ENCODE results near the gene ACTR1A. TPM values are rescaled to one million over a fixed set of nuclear protein-coding genes. Genes with fewer than 3 reads are reported as not detected.

The ACTR1A gene
- total RNA-seq, 1 experiment from 2014 or later, result 126 TPM

DNA sequence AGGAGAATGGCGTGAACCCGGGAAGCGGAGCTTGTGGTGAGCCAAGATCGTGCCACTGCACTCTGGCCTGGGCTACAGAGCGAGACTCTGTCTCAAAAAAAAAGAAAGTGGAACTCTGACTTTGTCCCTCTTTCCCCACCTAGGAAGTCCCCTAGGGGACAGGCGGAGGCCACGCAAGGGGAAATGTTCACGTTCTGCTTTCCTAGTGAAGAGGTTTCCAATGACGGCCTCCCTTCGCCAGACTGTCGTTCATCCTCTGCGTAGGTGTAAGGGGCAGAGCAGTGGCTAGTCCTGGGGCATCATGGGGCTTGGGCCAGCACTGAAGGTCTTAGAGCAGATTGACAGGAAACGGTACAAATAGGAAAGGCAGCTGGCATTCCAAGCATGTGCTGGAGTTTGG is 31.8 kb upstream of the ACTR1A start:
- no peaks in the 10 kb centered on the region for H3K27me3 ChIP-seq (replicated peaks)
- H3K4me3 ChIP-seq, result no peak overlapping the region
- H3K4me1 ChIP-seq (replicated peaks), result no peaks in the 10 kb centered on the region
- no peak overlapping the region for H3K27ac ChIP-seq
- no peaks in the 10 kb centered on the region for H3K9me3 ChIP-seq (replicated peaks)
- no peak for DNase-seq (ENCODE audit: low read depth in 1 of 2, low spot score in 2 of 2)
- no peaks in the 10 kb centered on the region for H3K36me3 ChIP-seq

DNA sequence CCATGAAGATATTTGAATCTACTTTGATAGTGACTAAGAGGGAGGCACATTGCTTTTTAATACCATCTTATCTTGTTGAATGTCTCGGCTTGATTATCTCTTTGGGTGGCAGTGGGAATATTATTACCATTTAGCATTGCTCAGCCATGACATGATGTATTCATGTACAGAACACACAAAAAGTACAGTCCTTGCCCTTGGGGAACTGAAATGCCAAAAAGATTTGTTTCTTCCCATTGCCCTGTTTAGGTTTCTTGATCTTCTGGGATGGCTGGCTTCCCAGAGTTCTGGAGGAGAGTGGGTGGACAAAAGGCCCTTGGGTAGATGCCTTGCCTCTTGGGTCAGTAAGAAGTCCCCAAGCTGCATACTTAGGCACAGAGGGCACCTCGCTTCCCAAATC is 25.0 kb upstream of the ACTR1A start:
- no peak overlapping the region for H3K27ac ChIP-seq
- H3K4me1 ChIP-seq (replicated peaks), result no peaks in the 10 kb centered on the region
- 0 out of 2 replicates have a peak, but pooled peaks cover 7% of the 10 kb centered on the region for H3K36me3 ChIP-seq
- no peak overlapping the region for H3K4me3 ChIP-seq
- DNase-seq (ENCODE audit: low read depth in 1 of 2, low spot score in 2 of 2), result no peak
- no peaks in the 10 kb centered on the region for H3K27me3 ChIP-seq (replicated peaks)
- no peaks in the 10 kb centered on the region for H3K9me3 ChIP-seq (replicated peaks)

DNA sequence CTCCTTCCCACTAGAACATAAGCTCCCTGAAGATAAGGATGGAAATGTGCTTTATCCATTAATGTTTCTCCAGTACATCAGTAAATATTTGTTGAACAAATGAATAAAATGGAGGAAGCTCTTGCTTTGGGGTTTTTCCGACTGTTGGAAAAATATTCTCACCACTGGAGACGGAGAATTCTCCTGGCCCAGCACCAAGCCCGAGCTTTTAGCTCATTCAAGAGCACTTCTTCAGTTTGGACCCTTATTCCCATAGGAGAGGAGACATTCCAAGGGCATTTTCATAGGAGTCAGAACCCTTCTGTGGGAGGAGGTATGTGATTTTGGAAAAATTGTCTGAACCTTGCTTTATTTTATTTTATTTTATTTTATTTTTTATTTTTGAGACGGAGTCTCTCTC is 22.2 kb upstream of the ACTR1A start:
- Histone ChIP-seq H3K27me3 (replicated peaks) (no peaks in the 10 kb centered on the region), H3K4me3 (no peak overlapping the region), H3K36me3 (0 out of 2 replicates have a peak, but pooled peaks cover 7% of the 10 kb centered on the region), H3K27ac (no peak overlapping the region), H3K9me3 (replicated peaks) (no peaks in the 10 kb centered on the region), H3K4me1 (replicated peaks) (no peaks in the 10 kb centered on the region)
- DNase-seq (ENCODE audit: low read depth in 1 of 2, low spot score in 2 of 2), result no peak

DNA sequence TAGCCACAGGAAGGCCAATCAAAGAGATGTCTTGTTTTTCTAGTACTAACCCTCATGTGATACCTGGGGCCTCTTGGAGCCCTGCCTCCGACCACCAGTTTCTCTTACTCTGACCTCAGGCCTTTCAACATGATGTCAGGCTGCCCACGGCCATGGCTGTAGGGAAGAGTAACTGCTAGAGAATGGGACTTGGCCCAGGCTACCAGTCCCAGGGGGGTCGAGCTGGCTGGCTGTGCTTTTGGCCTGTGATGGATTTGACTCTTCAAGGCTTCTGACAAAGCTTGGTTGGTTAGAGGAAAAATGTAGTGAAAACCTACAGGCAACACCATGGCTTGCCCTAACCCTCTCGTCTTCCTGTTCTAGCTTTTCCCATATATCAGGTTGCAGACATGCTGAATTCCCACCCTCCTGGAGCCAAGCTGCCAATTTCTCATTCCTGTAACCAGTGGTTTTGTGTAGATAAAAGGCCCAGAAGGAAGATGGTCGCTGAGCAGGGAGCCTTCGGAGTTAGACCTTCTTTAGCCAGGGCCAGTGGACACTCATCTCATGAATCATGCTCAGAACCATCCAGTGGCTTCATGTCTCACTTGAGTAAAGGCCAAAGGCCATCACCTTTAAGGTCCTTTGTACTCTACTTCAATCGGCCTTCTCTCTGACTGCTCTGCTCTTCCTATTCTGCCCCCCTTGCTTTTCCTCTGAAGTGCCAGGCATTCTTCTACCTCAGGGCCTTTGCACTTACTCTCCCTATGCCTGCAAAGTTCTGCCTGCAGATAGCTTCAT is 20.9 kb upstream of the ACTR1A start:
- no peak overlapping the region for H3K27ac ChIP-seq

DNA sequence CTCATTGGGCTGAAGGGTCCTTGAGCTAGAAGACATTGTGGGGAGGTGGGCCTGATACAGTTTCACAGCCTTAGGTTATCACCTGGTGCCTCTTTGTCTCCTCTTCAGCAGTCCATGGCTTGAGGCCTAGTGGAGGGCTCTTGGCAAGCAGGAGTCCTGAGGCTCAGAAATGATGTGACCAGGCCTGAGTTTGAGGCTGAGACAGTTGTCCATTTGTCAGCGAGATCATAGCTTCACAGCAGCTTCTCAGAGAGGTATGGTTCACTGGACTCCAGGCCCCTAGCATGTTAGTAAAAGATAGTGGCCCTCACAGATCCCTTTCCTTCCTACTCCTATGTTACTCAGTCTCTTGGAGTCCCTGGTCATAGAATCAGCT is 20.4 kb upstream of the ACTR1A start:
- DNase-seq (ENCODE audit: low read depth in 1 of 2, low spot score in 2 of 2), result no peak
- H3K27ac ChIP-seq, result no peak overlapping the region

More for the DNA sequence above, 20.9 kb upstream of the ACTR1A start:
- Histone ChIP-seq H3K4me3 (no peak overlapping the region), H3K9me3 (replicated peaks) (no peaks in the 10 kb centered on the region), H3K4me1 (replicated peaks) (no peaks in the 10 kb centered on the region), H3K27me3 (replicated peaks) (no peaks in the 10 kb centered on the region), H3K36me3 (0 out of 2 replicates have a peak, but pooled peaks cover 7% of the 10 kb centered on the region)
- DNase-seq (ENCODE audit: low read depth in 1 of 2, low spot score in 2 of 2), result no peak

DNA sequence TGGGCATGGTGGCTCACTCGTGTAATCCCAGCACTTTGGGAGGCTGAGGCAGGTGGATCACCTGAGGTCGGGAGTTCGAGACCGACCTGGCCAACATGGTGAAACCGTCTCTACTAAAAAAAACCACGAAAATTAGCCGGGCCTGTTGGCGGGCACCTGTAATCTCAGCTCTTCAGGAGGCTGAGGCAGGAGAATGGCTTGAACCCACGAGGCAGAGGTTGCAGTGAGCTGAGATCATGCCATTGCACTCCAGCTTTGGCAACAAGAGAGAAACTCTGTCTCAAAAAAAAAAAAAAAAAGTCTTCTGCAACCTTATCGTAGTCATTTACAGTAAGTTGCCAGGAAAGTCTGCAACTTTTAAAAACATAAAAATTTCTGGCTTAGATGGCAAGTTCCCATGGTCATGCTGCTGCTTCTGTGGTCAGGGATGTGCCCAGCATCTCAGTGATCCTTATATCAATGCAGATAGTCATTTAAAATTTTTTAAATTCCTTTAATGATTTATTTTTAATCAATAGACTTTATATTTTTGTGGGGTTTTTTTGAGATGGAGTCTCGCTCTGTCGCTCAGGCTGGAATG is 16.8 kb upstream of the ACTR1A start:
- Histone ChIP-seq H3K9me3 (replicated peaks) (no peaks in the 10 kb centered on the region), H3K27me3 (replicated peaks) (no peaks in the 10 kb centered on the region), H3K36me3 (peaks cover 10% of the 10 kb centered on the region), H3K4me3 (no peak overlapping the region), H3K4me1 (replicated peaks) (no peaks in the 10 kb centered on the region), H3K27ac (no peak overlapping the region)
- no peak for DNase-seq (ENCODE audit: low read depth in 1 of 2, low spot score in 2 of 2)

More for the DNA sequence above, 20.4 kb upstream of the ACTR1A start:
- Histone ChIP-seq H3K4me3 (no peak overlapping the region), H3K4me1 (replicated peaks) (no peaks in the 10 kb centered on the region), H3K36me3 (0 out of 2 replicates have a peak, but pooled peaks cover 7% of the 10 kb centered on the region), H3K27me3 (replicated peaks) (no peaks in the 10 kb centered on the region), H3K9me3 (replicated peaks) (no peaks in the 10 kb centered on the region)

DNA sequence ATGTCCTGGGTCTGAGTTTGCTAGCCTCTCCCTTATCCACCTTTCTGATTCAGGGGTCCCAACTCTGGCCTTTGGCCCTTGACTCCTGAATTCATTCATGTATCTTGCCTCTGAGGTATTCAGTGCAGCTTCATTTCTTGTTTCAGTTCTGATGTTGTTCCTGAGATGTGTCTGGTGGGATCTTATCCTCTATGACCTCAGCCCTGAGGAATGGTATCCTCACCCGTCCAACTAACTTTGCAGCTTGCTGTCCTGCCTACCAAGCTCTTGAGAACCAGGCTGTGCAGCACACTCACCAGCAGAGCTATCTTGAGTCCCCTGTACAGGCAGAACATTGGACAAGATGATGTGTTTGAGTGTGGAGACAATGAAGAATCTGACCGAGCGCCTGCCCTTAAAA is 15.0 kb upstream of the ACTR1A start:
- no peak for DNase-seq (ENCODE audit: low read depth in 1 of 2, low spot score in 2 of 2)
- H3K27ac ChIP-seq, result no peak overlapping the region
- H3K4me1 ChIP-seq (replicated peaks), result no peaks in the 10 kb centered on the region
- no peaks in the 10 kb centered on the region for H3K9me3 ChIP-seq (replicated peaks)
- H3K4me3 ChIP-seq, result no peak overlapping the region
- H3K27me3 ChIP-seq (replicated peaks), result no peaks in the 10 kb centered on the region
- H3K36me3 ChIP-seq, result peaks cover 19% of the 10 kb centered on the region

DNA sequence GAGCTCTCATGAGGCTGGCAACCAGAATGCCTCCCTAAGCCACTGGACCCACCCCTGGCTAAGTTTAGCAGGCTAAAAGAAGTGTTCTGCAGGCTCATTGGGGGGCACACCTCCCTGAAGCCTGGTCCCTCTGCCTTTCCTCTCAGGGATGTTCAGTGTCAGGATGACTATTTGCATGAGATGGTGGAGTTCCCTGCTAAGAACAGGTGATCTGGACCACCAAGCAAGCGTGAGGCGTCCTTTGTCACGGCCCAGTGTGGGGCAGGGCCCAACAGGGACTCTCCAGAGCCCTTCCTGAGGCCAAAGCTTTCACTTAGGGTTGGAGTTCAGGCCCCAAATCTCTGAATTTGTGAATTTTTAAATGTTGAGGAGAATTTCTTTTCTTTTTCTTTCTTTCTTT is 13.2 kb upstream of the ACTR1A start:
- H3K4me3 ChIP-seq, result no peak overlapping the region
- DNase-seq (ENCODE audit: low read depth in 1 of 2, low spot score in 2 of 2), result no peak
- H3K4me1 ChIP-seq (replicated peaks), result no peaks in the 10 kb centered on the region
- no peak overlapping the region for H3K27ac ChIP-seq
- H3K9me3 ChIP-seq (replicated peaks), result no peaks in the 10 kb centered on the region
- no peaks in the 10 kb centered on the region for H3K27me3 ChIP-seq (replicated peaks)
- H3K36me3 ChIP-seq, result peaks cover 22% of the 10 kb centered on the region

DNA sequence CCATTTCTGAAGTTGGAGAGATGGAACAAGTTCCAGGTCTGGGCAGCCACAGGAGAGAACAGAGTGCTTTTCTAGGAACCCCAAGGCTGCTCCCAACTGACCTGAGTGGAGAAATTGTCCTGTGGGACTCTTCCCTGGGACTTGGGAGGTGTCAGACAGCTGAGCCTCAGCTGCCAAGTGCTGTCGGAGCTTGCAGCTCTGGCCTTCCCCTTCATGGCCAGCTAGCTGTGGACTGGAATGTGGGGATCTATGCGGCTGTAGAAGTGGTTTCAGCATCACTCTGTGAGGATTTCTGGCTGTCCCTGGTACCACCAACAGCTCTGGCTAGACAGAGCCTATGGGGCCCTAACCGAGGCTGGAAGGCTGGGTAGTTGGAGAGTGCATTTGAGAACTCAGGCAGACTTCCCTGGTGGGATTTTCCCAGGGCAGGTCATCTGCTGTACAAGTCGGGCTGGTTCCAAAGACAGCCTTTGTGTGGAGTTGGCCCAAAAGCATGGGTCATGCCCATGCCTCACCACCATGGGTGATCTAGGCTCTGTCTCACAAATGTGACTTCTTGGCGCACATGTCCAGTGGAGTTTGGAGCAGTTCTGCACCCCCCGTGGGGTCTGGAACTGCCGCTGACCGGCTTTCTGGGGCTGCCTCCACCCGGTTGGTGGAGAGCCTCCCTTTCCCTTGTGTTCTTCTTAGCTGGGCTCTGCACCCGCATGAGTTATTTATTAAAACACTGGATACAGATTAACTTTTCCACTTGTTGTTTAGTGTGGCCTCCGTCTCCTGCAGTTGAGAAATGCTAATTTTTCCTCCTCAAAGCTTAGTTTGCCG is 12.2 kb upstream of the ACTR1A start:
- no peaks in the 10 kb centered on the region for H3K27me3 ChIP-seq (replicated peaks)

DNA sequence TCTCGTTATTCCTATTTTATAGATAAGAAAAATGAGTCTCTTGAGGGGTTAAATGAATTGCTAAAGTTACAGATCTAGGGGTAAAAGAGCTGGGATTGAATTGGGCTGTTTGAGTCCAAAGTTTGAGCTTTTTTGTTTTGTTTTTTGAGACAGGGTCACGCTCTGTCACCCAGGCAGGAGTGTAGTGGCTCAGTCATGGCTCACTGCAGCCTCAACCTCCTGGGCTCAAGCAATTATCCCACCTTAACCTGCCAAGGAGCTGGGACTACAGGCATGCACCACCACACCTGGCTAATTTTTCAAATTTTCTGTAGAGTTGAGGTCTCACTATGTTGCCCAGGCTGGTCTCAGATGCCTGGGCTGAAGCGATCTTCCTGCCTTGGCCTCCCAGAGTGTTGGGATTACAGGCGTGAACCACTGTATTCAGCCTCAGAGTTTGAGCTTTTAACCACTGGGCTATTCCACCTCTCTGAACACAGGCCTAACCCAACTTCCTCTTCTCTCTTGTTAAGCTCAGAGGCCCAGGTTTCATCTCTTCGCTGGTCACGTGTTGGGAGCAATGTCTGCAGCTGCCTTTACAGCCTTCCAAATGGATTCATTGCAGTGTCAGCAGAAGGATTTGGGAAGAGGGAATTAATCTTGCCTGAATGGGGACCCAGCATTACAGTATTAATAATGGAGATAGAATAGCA is 9.2 kb upstream of the ACTR1A start:
- Histone ChIP-seq H3K4me1 (replicated peaks) (0 out of 2 replicates have a peak, but pooled peaks cover 7% of the 10 kb centered on the region), H3K27ac (no peak overlapping the region), H3K36me3 (peaks cover 40% of the 10 kb centered on the region), H3K9me3 (replicated peaks) (no peaks in the 10 kb centered on the region), H3K4me3 (no peak overlapping the region), H3K27me3 (replicated peaks) (no peaks in the 10 kb centered on the region)
- DNase-seq (ENCODE audit: low read depth in 1 of 2, low spot score in 2 of 2), result no peak

More for the DNA sequence above, 12.2 kb upstream of the ACTR1A start:
- no peak overlapping the region for H3K4me3 ChIP-seq
- peaks cover 32% of the 10 kb centered on the region for H3K36me3 ChIP-seq
- H3K9me3 ChIP-seq (replicated peaks), result no peaks in the 10 kb centered on the region
- 0 out of 2 replicates have a peak, but pooled peaks cover under 1% of the 10 kb centered on the region for H3K4me1 ChIP-seq (replicated peaks)
- no peak overlapping the region for H3K27ac ChIP-seq
- no peak for DNase-seq (ENCODE audit: low read depth in 1 of 2, low spot score in 2 of 2)

DNA sequence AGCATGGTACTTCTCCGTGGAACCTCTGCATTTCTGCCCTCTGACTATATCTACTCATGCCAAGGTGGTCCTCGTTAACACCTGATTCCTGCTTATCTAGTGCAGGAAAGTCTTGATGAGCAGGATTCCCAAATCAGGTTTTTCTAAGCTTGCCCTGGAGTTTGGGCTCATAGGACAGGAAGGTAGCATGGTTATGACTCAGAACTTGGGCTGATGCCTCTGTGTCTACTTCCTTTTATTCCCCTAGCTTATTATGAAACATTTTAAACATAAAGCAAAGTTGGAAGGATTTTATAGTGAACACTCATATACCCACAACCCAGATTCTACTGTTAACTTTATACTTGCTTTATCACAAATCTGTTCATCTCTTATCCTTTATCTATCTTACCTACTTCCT is 6.9 kb upstream of the ACTR1A start:
- no peak for DNase-seq (ENCODE audit: low read depth in 1 of 2, low spot score in 2 of 2)
- Histone ChIP-seq H3K4me3 (no peak overlapping the region), H3K9me3 (replicated peaks) (no peaks in the 10 kb centered on the region), H3K27ac (no peak overlapping the region), H3K27me3 (replicated peaks) (no peaks in the 10 kb centered on the region), H3K4me1 (replicated peaks) (peaks cover 7% of the 10 kb centered on the region; the same call in 1 of the 2 replicates), H3K36me3 (peaks cover 38% of the 10 kb centered on the region)

DNA sequence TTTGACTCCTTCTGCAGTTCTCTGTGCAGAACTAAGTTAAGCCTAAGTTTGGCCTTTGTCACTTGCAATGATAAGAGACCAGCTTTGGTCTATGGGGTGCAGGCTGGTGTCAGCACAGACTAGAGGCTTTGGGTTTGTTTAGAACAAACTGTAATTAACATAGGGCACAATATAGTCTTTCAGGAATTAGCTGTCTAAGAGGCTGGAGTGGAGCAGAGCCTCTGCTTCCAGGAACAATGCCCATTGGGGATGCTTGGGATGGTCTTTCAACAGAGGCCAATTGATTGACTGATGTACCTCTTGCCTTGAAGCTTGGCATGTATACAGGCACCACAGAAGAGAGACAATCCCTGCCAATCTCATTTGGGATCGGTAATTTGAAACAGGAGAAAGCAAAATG is 6.0 kb upstream of the ACTR1A start:
- Histone ChIP-seq H3K4me1 (replicated peaks) (peaks cover 7% of the 10 kb centered on the region; the same call in 1 of the 2 replicates), H3K9me3 (replicated peaks) (no peaks in the 10 kb centered on the region), H3K4me3 (no peak overlapping the region), H3K36me3 (peaks cover 33% of the 10 kb centered on the region), H3K27me3 (replicated peaks) (no peaks in the 10 kb centered on the region), H3K27ac (no peak overlapping the region)
- no peak for DNase-seq (ENCODE audit: low read depth in 1 of 2, low spot score in 2 of 2)

DNA sequence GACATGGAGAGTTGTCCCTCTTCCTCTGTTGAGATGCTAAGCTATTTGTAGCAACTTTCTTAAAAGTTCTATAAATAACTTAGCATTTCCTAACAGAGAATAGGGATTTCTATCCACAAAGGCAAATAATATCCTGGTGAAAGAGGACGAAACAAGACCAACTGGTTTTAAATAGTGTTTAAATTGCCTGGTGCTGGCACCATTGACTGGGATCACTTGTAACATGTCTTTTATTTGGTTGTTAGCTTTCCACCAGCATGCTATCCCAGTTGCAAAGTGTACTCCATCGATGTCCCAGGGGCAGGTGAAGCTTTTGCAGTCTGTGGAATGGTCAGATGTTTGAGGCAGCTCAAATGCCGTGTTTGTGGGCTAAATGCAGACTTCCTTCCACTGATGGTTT is 5.0 kb upstream of the ACTR1A start:
- Histone ChIP-seq H3K4me1 (replicated peaks) (peaks cover 12% of the 10 kb centered on the region), H3K27me3 (replicated peaks) (no peaks in the 10 kb centered on the region), H3K36me3 (peaks cover 25% of the 10 kb centered on the region), H3K9me3 (replicated peaks) (no peaks in the 10 kb centered on the region), H3K27ac (no peak overlapping the region), H3K4me3 (no peak overlapping the region)
- DNase-seq (ENCODE audit: low read depth in 1 of 2, low spot score in 2 of 2), result no peak

All from SJSA1 (cell line).